ENCODE measurements around the gene ZBTB40. TPM values are rescaled to one million over a fixed set of nuclear protein-coding genes. Genes with fewer than 3 reads are reported as not detected.

ZBTB40 gene
- total RNA-seq, 1 experiment from 2014 or later, result 20.4 TPM

GRCh38 chr1:22412932-22413727 is 38.5 kb upstream of the ZBTB40 start:
- H3K27ac Mint-ChIP-seq (ENCODE audit: unreplicated experiment), result peak overlapping the region; percentile 98
- Histone ChIP-seq H3K27me3 (replicated peaks; ENCODE audit: control insufficient read depth, insufficient read depth, low read length) (no peaks in the 10 kb centered on the region), H3K4me3 (ENCODE audit: low read depth, low read length) (no peak overlapping the region), H3K4me1 (peaks cover 42% of the 10 kb centered on the region), H3K9me3 (no peaks in the 10 kb centered on the region), H3K36me3 (ENCODE audit: control insufficient read depth, insufficient read depth, low read length) (no peaks in the 10 kb centered on the region)
- H3K4me3 Mint-ChIP-seq (ENCODE audit: unreplicated experiment), result peak overlapping the region; percentile 68
- ChIA-PET POLR2A (interaction anchor here (0.6 to 0.7 kb wide), 2 partner anchors 24 to 491 kb away, joined by 3 read pairs; no protein-coding TSS in a partner anchor), CTCF (interaction anchor here (0.7 to 2.6 kb wide), 5 partner anchors 14 to 308 kb away, joined by 3 to 10 read pairs (median 4); no protein-coding TSS in a partner anchor)
- no peaks in the 10 kb centered on the region for H3K27me3 Mint-ChIP-seq (ENCODE audit: insufficient read depth, unreplicated experiment)
- intact Hi-C loops (cut with micrococcal nuclease; ENCODE audit: unreplicated experiment), result loop anchor here (1.0 to 10.0 kb wide), 3 partner anchors 66 to 308 kb away; no protein-coding TSS in a partner anchor
- peaks cover 11% of the 10 kb centered on the region for H3K36me3 Mint-ChIP-seq (ENCODE audit: insufficient read depth, unreplicated experiment)
- H3K4me1 Mint-ChIP-seq (ENCODE audit: low read depth, unreplicated experiment), result peaks cover 32% of the 10 kb centered on the region
- peak; percentile 71 to 74 for DNase-seq
- TSS peak; percentile 64 for BruUV-seq (replicated peaks)
- TF ChIP-seq CTCF (IDR thresholded peaks at IDR 0.05; ENCODE audit: insufficient read depth in 1 of 2, low read depth in 1 of 2, low read length in 1 of 2, severe bottlenecking in 1 of 2, unreplicated experiment in 1 of 2), result no peak
- H3K9me3 Mint-ChIP-seq (ENCODE audit: unreplicated experiment), result peaks cover 9% of the 10 kb centered on the region

GRCh38 chr1:22413799-22414198 is 37.9 kb upstream of the ZBTB40 start:
- peaks cover 9% of the 10 kb centered on the region for H3K9me3 Mint-ChIP-seq (ENCODE audit: unreplicated experiment)
- DNase-seq, result no peak
- H3K4me3 Mint-ChIP-seq (ENCODE audit: unreplicated experiment), result peak overlapping the region; percentile 62
- Histone ChIP-seq H3K4me1 (peaks cover 49% of the 10 kb centered on the region), H3K36me3 (ENCODE audit: control insufficient read depth, insufficient read depth, low read length) (no peaks in the 10 kb centered on the region), H3K4me3 (ENCODE audit: low read depth, low read length) (no peak overlapping the region), H3K27me3 (replicated peaks; ENCODE audit: control insufficient read depth, insufficient read depth, low read length) (no peaks in the 10 kb centered on the region), H3K9me3 (no peaks in the 10 kb centered on the region)
- CTCF ChIA-PET, result interaction anchor here (1.0 to 2.6 kb wide), 5 partner anchors 15 to 308 kb away, joined by 3 to 10 read pairs (median 3); no protein-coding TSS in a partner anchor
- no peaks in the 10 kb centered on the region for H3K27me3 Mint-ChIP-seq (ENCODE audit: insufficient read depth, unreplicated experiment)
- TF ChIP-seq CTCF (IDR thresholded peaks at IDR 0.05; ENCODE audit: insufficient read depth in 1 of 2, low read depth in 1 of 2, low read length in 1 of 2, severe bottlenecking in 1 of 2, unreplicated experiment in 1 of 2), result no peak
- H3K36me3 Mint-ChIP-seq (ENCODE audit: insufficient read depth, unreplicated experiment), result peaks cover 11% of the 10 kb centered on the region
- H3K4me1 Mint-ChIP-seq (ENCODE audit: low read depth, unreplicated experiment), result peaks cover 38% of the 10 kb centered on the region
- intact Hi-C loops (cut with micrococcal nuclease; ENCODE audit: unreplicated experiment), result loop anchor here (1.0 to 10.0 kb wide), 3 partner anchors 25 to 189 kb away; no protein-coding TSS in a partner anchor
- POLR2A ChIA-PET, result no interaction called here
- BruUV-seq (replicated peaks), result TSS peak; percentile 94
- peak overlapping the region; percentile 98 for H3K27ac Mint-ChIP-seq (ENCODE audit: unreplicated experiment)

- peaks cover 54% of the 10 kb centered on the region for H3K4me1 ChIP-seq
- H3K36me3 ChIP-seq (ENCODE audit: control insufficient read depth, insufficient read depth, low read length), result no peaks in the 10 kb centered on the region
- Mint-ChIP-seq H3K9me3 (ENCODE audit: unreplicated experiment) (peaks cover 9% of the 10 kb centered on the region), H3K4me3 (ENCODE audit: unreplicated experiment) (peak overlapping the region; percentile 62), H3K4me1 (ENCODE audit: low read depth, unreplicated experiment) (peaks cover 43% of the 10 kb centered on the region), H3K27ac (ENCODE audit: unreplicated experiment) (peak overlapping the region; percentile 98), H3K27me3 (ENCODE audit: insufficient read depth, unreplicated experiment) (no peaks in the 10 kb centered on the region), H3K36me3 (ENCODE audit: insufficient read depth, unreplicated experiment) (peaks cover 11% of the 10 kb centered on the region)
- no peak overlapping the region for H3K4me3 ChIP-seq (ENCODE audit: low read depth, low read length)
- H3K27me3 ChIP-seq (replicated peaks; ENCODE audit: control insufficient read depth, insufficient read depth, low read length), result no peaks in the 10 kb centered on the region
- DNase-seq, result peak; percentile 82 to 87
- TF ChIP-seq CTCF (IDR thresholded peaks at IDR 0.05; ENCODE audit: insufficient read depth in 1 of 2, low read depth in 1 of 2, low read length in 1 of 2, severe bottlenecking in 1 of 2, unreplicated experiment in 1 of 2), result no peak
- BruUV-seq (replicated peaks), result no TSS peak
- CTCF ChIA-PET, result interaction anchor here (0.7 to 2.6 kb wide), 5 partner anchors 15 to 309 kb away, joined by 3 to 10 read pairs (median 3); no protein-coding TSS in a partner anchor
- POLR2A ChIA-PET, result no interaction called here
- H3K9me3 ChIP-seq, result no peaks in the 10 kb centered on the region
- intact Hi-C loops (cut with micrococcal nuclease; ENCODE audit: unreplicated experiment), result loop anchor here (1.0 to 10.0 kb wide), 3 partner anchors 26 to 189 kb away; no protein-coding TSS in a partner anchor
Observed at GRCh38 chr1:22414244-22414751, 37.4 kb upstream of the ZBTB40 start.
